B cell (primary cell): Measurements from ENCODE around the gene SIGLEC8.

Source experiments
- EZH2 ChIP-seq: IDR thresholded peaks from 2 replicates; pipeline ENCODE4 v1.6.1; 2012; ENCODE audit warnings: borderline replicate concordance, low read depth, mild to moderate bottlenecking, moderate library complexity, low read length; ENCODE audit not compliant: insufficient read depth, poor library complexity, severe bottlenecking
- TF ChIP-seq, protein P1 (sequence below): fragments of 200-600 bp; IDR thresholded peaks from one replicate; pipeline ENCODE4 v1.8.0; 2022; ENCODE audit warnings: antibody characterized with exemption, mild to moderate bottlenecking

DNA sequence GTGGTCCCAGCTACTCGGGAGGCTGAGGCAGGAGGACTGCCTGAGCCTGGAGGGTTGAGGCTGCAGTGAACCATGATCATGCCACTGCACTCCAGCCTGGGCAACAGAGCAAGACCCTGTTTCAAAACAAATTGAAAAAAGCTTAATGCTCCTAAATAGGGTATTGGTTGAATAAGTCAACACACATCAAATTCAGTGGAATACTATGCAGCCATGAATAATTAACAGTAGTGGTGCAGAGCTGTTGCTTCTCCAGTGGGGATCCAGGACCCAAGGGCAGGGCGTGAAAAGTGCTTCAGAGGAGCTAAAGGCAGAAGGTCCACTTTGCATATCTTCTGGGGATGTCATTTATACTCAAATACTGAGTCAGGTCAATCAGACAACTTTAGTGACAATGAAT, 18.2 kb downstream of the SIGLEC8 start:
- TF ChIP-seq, protein P1, sequence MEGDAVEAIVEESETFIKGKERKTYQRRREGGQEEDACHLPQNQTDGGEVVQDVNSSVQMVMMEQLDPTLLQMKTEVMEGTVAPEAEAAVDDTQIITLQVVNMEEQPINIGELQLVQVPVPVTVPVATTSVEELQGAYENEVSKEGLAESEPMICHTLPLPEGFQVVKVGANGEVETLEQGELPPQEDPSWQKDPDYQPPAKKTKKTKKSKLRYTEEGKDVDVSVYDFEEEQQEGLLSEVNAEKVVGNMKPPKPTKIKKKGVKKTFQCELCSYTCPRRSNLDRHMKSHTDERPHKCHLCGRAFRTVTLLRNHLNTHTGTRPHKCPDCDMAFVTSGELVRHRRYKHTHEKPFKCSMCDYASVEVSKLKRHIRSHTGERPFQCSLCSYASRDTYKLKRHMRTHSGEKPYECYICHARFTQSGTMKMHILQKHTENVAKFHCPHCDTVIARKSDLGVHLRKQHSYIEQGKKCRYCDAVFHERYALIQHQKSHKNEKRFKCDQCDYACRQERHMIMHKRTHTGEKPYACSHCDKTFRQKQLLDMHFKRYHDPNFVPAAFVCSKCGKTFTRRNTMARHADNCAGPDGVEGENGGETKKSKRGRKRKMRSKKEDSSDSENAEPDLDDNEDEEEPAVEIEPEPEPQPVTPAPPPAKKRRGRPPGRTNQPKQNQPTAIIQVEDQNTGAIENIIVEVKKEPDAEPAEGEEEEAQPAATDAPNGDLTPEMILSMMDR, result no peak
- TF ChIP-seq EZH2, result no peak
